ENCODE data around the gene LRRC4.
A peak's percentile ranks its signal among the peaks of the same experiment; 100 is the strongest.

The LRRC4 gene

DNA sequence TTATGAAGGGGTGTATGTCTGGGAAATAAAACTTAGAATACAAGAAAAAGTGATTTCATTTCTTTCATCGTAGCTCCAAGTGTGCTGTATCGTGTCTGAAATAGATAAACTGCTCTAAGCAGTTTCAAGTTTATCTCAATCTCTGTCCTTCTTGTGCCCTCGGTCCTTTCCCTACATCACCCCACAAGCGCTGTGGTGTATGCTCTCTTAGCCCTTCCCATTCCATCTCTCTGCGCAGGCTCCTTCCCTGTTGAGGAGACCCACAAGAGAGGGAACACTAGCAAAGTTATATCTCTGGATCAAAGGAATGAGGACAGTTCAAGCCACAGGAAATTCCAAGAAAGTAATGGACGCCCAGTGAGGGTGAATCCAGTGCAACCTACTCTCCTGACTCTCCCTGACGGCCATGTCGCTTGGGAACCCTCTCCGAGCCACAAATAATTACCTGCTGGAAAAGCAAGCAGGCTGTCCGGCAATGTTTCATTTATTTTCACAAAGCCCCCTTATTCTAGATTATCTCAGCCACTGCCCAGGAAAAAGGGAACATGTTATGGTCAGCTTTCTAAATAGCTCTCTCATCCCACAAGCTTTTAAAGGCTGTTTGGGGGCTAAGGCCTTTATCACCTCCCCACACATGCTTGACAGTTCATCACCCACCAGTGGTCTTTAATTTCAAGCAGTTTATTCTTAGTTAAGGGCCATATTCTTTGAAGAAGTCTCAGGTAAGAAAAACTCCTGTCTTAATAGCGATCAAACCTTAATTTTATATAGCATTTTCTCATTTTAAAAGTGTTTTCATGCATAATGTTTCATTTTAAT, 34.8 kb downstream of the LRRC4 start:
- H3K27me3 Mint-ChIP-seq = no peaks in the 10 kb centered on the region
- no peak overlapping the region for H3K27ac Mint-ChIP-seq
- peaks cover 28% of the 10 kb centered on the region for H3K36me3 Mint-ChIP-seq
- peaks cover 4% of the 10 kb centered on the region for H3K4me1 Mint-ChIP-seq (ENCODE audit: low read depth)
- no peak overlapping the region for H3K4me3 Mint-ChIP-seq
- no peaks in the 10 kb centered on the region for H3K9me3 Mint-ChIP-seq (ENCODE audit: low read depth)

- Mint-ChIP-seq H3K4me3 (no peak overlapping the region), H3K9me3 (ENCODE audit: low read depth) (no peaks in the 10 kb centered on the region), H3K27me3 (no peaks in the 10 kb centered on the region), H3K36me3 (peaks cover 34% of the 10 kb centered on the region), H3K4me1 (ENCODE audit: low read depth) (peaks cover 2% of the 10 kb centered on the region), H3K27ac (no peak overlapping the region)
These were observed 35.4 kb downstream of the LRRC4 start for GRCh38 chr7:127995881-127996215.

GRCh38 chr7:127995156-127995880, 35.9 kb downstream of the LRRC4 start:
- H3K27ac Mint-ChIP-seq = no peak overlapping the region
- H3K27me3 Mint-ChIP-seq = no peaks in the 10 kb centered on the region
- H3K4me1 Mint-ChIP-seq (ENCODE audit: low read depth) = peaks cover 2% of the 10 kb centered on the region
- no peaks in the 10 kb centered on the region for H3K9me3 Mint-ChIP-seq (ENCODE audit: low read depth)
- H3K4me3 Mint-ChIP-seq = no peak overlapping the region
- peaks cover 34% of the 10 kb centered on the region for H3K36me3 Mint-ChIP-seq

- H3K4me1 Mint-ChIP-seq (ENCODE audit: low read depth) = no peaks in the 10 kb centered on the region
- H3K36me3 Mint-ChIP-seq = peaks cover 34% of the 10 kb centered on the region
- no peaks in the 10 kb centered on the region for H3K9me3 Mint-ChIP-seq (ENCODE audit: low read depth)
These were observed 37.2 kb downstream of the LRRC4 start for GRCh38 chr7:127993987-127994386.

GRCh38 chr7:127993317-127993716, 37.9 kb downstream of the LRRC4 start:
- no peak overlapping the region for H3K4me3 Mint-ChIP-seq
- H3K27ac Mint-ChIP-seq = no peak overlapping the region
- H3K9me3 Mint-ChIP-seq (ENCODE audit: low read depth) = no peaks in the 10 kb centered on the region
- no peaks in the 10 kb centered on the region for H3K27me3 Mint-ChIP-seq
- H3K4me1 Mint-ChIP-seq (ENCODE audit: low read depth) = no peaks in the 10 kb centered on the region
- H3K36me3 Mint-ChIP-seq = peaks cover 30% of the 10 kb centered on the region

More at GRCh38 chr7:127993987-127994386, 37.2 kb downstream of the LRRC4 start:
- H3K27ac Mint-ChIP-seq = no peak overlapping the region
- no peak overlapping the region for H3K4me3 Mint-ChIP-seq
- H3K27me3 Mint-ChIP-seq = no peaks in the 10 kb centered on the region

- H3K27ac Mint-ChIP-seq = no peak overlapping the region
- H3K4me1 Mint-ChIP-seq (ENCODE audit: low read depth) = peaks cover 6% of the 10 kb centered on the region
- peaks cover 32% of the 10 kb centered on the region for H3K36me3 Mint-ChIP-seq
- no peaks in the 10 kb centered on the region for H3K9me3 Mint-ChIP-seq (ENCODE audit: low read depth)
- no peak overlapping the region for H3K4me3 Mint-ChIP-seq
- no peaks in the 10 kb centered on the region for H3K27me3 Mint-ChIP-seq
These were observed 42.5 kb downstream of the LRRC4 start for GRCh38 chr7:127988751-127989150.

DNA sequence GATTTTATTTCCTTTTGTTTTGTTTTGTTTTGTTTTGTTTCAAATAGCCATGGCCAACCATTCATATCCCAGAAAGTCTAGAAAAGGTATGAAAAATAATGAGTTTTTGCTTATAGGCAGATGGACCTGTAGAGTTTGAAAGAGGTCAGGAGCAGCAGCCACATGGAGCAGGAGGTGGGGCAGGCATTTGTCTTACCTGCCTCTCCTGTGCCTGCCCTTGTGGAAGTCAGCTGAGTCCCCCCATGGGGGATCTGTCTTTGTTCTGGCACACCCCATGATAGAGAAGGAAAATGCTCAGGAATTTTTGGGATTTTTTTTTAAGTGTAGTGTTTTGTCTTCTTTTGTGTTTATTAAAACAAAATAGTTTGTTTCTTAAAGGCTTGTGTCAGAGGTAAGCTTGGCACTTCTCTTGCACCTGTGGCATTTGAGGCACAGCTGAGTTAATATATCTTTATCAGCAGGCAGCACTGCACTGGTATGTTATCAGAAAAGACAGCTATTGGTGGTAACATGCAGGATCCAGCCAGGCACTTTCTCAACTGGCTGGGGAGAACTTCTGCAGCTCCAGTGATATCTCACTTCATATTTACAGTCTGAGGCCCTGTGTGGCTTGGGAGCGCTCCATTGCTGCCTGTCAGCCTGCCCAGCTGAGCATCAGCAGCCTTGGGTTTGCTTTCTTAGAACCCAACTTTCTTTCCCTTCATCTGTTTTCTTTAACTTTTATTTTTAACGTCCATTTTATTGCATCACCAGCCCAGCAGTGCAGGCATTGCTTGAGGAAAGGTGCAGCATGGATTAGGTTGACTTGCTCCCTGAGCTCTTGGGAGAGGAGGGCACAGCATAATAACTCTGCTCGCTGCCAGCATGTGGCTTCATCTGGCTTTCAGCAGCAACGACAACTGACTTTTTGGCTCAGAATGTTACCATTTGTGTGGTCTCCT, 44.4 kb downstream of the LRRC4 start:
- Mint-ChIP-seq H3K36me3 (peaks cover 16% of the 10 kb centered on the region), H3K4me1 (ENCODE audit: low read depth) (peaks cover 16% of the 10 kb centered on the region)

DNA sequence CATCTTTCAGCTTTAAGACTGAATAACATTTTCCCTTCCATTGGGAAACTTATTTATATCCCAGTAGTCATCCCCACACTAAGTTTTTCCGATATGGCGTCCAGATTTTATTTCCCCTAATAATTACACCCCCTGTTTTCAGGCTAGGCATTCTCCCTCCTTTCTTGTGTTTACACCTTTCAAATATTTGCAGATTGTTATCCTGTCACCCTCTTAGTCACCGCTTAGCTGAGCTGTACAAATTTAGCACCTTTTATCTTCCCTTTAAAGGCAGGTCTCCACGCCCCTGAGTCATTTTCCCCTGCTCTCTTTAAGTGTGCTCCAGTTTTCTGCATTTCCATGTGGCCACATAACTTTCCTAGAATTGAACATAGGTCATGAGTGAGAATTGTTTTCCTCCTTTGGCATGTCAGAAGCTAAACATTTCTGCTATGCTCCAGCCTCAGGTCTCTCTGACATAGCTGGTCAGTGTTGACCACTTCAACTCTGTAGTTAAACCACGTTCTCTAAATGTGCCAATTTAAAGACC, 47.4 kb downstream of the LRRC4 start:
- Mint-ChIP-seq H3K27ac (peak overlapping the region; percentile 17), H3K9me3 (ENCODE audit: low read depth) (peaks cover 6% of the 10 kb centered on the region), H3K27me3 (no peaks in the 10 kb centered on the region), H3K4me3 (no peak overlapping the region), H3K4me1 (ENCODE audit: low read depth) (peaks cover 37% of the 10 kb centered on the region), H3K36me3 (peaks cover 14% of the 10 kb centered on the region)

More for the DNA sequence above, 44.4 kb downstream of the LRRC4 start:
- H3K4me3 Mint-ChIP-seq = no peak overlapping the region
- H3K27ac Mint-ChIP-seq = no peak overlapping the region
- no peaks in the 10 kb centered on the region for H3K27me3 Mint-ChIP-seq
- H3K9me3 Mint-ChIP-seq (ENCODE audit: low read depth) = no peaks in the 10 kb centered on the region

DNA sequence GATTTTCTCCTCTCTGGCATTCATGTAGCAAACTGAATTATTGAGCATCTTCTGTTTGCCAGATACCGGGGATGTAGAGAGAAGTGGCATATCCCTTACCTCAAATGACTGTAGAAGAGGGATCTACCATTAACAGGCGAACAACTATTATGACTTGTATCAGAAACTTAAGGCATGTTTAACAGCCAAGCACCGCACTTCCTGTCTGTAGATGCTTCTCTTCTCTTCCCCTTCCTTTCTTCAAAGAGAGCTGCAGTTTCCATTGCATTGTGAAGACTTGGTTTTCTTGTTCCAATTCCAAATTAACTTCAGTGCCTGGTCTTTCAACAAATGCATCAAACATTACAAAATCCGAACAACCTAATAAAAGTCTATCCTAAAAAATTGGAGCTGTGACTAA, 49.3 kb downstream of the LRRC4 start:
- H3K9me3 Mint-ChIP-seq (ENCODE audit: low read depth) = peaks cover 21% of the 10 kb centered on the region
- H3K4me3 Mint-ChIP-seq = no peak overlapping the region
- peaks cover 37% of the 10 kb centered on the region for H3K4me1 Mint-ChIP-seq (ENCODE audit: low read depth)
- H3K36me3 Mint-ChIP-seq = peaks cover 25% of the 10 kb centered on the region
- H3K27ac Mint-ChIP-seq = no peak overlapping the region
- no peaks in the 10 kb centered on the region for H3K27me3 Mint-ChIP-seq

DNA sequence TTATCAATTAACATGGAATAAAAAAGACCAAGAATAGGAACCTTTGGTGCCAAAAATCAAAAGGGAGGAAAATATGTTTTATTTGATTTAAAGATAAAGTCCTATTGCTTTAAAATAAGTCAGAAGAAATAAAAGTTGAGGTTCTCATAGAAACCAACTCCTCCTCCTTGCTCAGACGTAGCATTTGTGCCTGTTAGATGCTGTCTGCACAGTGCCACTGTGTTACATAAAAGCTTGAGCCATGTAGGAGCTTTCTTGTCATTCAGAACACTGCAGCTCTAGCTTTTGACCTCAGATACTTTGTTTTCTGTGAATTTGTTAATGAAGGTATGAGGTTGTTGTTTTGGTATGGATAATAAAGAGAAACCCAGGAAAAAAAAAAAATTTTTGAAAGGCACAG, 50.3 kb downstream of the LRRC4 start:
- H3K27me3 Mint-ChIP-seq = no peaks in the 10 kb centered on the region
- no peak overlapping the region for H3K27ac Mint-ChIP-seq
- peaks cover 31% of the 10 kb centered on the region for H3K36me3 Mint-ChIP-seq
- peaks cover 37% of the 10 kb centered on the region for H3K4me1 Mint-ChIP-seq (ENCODE audit: low read depth)
- peaks cover 22% of the 10 kb centered on the region for H3K9me3 Mint-ChIP-seq (ENCODE audit: low read depth)
- no peak overlapping the region for H3K4me3 Mint-ChIP-seq

DNA sequence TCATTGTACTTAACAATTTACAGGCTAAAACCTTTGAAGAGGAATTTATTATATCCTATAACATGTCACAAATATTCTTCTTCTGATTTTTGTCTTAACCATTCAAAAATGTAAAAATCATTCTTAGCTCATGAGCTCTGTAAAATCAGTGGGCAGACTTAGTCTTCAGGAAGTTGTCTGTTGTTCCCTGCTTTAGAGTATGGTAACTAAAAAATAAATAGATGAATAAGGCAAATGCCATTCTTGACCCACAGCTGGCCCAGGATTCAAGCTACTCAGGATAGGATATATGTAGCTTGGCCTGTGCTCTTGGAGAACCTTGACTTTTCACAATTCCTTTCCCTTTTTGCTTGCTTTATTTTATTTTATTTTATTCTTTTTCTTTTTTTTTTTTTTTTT, 51.5 kb downstream of the LRRC4 start:
- Mint-ChIP-seq H3K4me3 (no peak overlapping the region), H3K27me3 (no peaks in the 10 kb centered on the region), H3K27ac (no peak overlapping the region), H3K36me3 (peaks cover 38% of the 10 kb centered on the region), H3K9me3 (ENCODE audit: low read depth) (peaks cover 22% of the 10 kb centered on the region), H3K4me1 (ENCODE audit: low read depth) (peaks cover 37% of the 10 kb centered on the region)

DNA sequence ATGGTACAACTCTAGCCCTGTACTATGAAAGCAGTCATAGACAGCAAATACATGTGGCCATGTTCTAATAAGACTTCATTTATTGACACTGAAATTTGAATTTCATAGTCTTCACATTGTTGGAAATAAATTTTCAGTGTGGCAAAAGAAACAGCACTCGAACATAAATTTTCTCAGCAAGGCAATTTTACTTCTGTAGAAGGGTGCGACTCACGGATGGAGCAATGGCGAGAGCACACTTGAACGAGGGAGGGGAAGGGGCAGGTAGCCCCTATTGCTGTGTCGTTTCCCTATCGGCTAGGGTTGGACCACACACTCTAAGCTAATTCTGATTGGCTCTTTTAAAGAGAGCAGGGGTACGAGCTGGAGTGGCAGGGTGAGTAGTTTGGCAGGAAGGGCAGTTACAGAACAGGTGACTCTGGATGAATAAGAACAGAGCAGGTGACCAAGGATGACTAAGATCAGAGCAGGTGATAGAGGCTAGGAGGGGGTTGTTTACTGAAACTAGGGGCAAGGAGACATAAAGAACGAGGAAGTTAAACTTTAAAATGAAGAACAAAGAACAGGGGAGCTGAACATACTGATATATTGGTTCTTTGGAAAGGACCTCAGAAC, 52.0 kb downstream of the LRRC4 start:
- H3K27ac Mint-ChIP-seq = no peak overlapping the region
- no peaks in the 10 kb centered on the region for H3K27me3 Mint-ChIP-seq
- peaks cover 34% of the 10 kb centered on the region for H3K4me1 Mint-ChIP-seq (ENCODE audit: low read depth)
- H3K4me3 Mint-ChIP-seq = no peak overlapping the region
- peaks cover 38% of the 10 kb centered on the region for H3K36me3 Mint-ChIP-seq
- H3K9me3 Mint-ChIP-seq (ENCODE audit: low read depth) = peaks cover 22% of the 10 kb centered on the region

DNA sequence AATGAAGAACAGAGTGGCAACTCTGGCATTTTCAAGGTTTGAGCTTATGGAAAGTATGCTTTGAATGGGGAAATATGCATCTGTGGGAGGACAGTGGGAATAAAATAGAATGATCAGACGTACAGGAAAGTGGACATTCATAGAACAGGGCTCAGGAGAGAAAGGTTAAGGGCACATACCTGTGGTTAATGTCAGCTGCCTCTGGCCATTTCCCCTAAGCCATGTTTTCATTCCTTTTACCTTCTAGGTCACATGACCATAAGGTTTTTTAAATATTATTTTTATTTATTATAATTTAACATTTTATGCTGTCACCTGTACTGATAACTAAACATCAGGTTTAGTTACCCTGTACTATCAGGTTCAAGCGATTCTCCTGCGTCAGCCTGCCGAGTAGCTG, 52.8 kb downstream of the LRRC4 start:
- Mint-ChIP-seq H3K9me3 (ENCODE audit: low read depth) (peaks cover 22% of the 10 kb centered on the region), H3K27me3 (no peaks in the 10 kb centered on the region), H3K27ac (no peak overlapping the region), H3K4me1 (ENCODE audit: low read depth) (peaks cover 29% of the 10 kb centered on the region), H3K4me3 (no peak overlapping the region), H3K36me3 (peaks cover 38% of the 10 kb centered on the region)
